ENCODE results near the gene MEX3A. TPM values are rescaled to one million over a fixed set of nuclear protein-coding genes. Genes with fewer than 3 reads are reported as not detected.
"Not testable (repeated sequence)": the region's sequence is repeated elsewhere in the genome, so short reads cannot be mapped to it uniquely, and the experiment has no call there.

MEX3A gene
- total RNA-seq, 5 donors from 2014 or later (not counting 1 experiment from before 2014, with no cell fraction given) = 0.03 to 0.58 (median 0.20) TPM

DNA sequence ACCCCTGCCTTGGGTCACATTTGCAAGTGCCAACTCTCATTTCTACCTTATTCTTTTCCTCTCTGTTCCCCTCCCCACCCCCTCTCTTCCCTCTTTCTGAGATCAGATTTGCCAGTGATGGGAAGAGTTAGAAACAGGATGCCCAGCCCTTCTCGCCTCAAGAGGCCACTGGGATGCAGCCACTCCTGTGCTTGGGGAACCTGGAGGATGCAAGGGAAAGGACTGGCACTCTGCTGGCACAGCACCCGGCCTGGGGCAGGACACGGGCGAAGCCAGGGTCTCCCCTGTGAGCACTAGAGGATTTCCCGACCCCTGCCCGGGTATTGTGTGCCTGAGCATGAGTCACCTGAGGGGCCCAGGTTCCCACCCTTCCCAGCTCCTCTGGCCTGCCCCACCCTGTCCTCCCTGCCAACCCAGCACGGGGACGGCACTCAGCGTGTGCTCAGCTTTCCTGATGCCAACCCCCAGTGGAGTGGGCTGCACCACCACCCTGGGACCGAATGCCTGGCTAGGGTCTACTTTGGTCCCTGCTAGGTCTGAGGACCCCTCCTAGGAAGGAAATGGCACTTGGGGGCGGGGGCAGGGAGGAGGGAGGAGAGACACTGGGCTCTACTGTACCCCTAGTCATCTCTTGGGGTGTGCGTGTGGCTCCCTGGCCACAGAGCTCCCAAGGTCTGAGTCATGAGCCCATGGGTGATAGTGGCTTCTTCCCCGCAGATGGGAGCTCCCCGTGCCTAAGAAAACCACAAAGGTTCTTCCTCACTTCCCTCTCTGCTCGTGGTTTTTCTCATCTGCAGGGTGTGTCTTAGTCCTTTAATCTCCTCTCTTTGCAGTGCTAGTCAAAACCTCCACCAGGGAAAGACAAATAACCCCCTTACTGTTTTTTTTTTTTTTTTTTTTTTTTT, 44.6 kb upstream of the MEX3A start:
- Histone ChIP-seq H3K4me3 (ENCODE audit: control insufficient read depth in 1 of 2, extremely low read depth in 1 of 2, low read length in 1 of 2) (peak overlapping the region in 1 of 2 donors; percentile 0), H3K27ac (ENCODE audit: low read length) (peak overlapping the region; percentile 71), H3K27me3 (replicated peaks in 1 of 2; ENCODE audit: control insufficient read depth in 2 of 2, extremely low read depth in 1 of 2, insufficient read depth in 2 of 2, low read length in 1 of 2) (peaks cover 0 to 12% of the 10 kb centered on the region in 2 experiments), H3K36me3 (ENCODE audit: control insufficient read depth in 2 of 2, extremely low read depth in 1 of 2, insufficient read depth in 1 of 2, low read length in 1 of 2) (no peaks in the 10 kb centered on the region), H3K9me3 (no peaks in the 10 kb centered on the region), H3K4me1 (ENCODE audit: control insufficient read depth in 1 of 2, extremely low read depth in 1 of 2, insufficient read depth in 2 of 2, low read length in 2 of 2) (peaks cover 23 to 80% of the 10 kb centered on the region in 2 experiments)
- Mint-ChIP-seq H3K36me3 (peaks cover 9% of the 10 kb centered on the region), H3K4me1 (peaks cover 78 to 80% (median 80%) of the 10 kb centered on the region in 3 donors), H3K9me3 (no peaks in the 10 kb centered on the region), H3K27ac (peak overlapping the region; percentile 71 to 87), H3K4me3 (peak overlapping the region; percentile 1 to 73 (median 53)), H3K27me3 (peaks cover 0 to 4% of the 10 kb centered on the region in 2 donors)
- ChIA-PET POLR2A (interaction anchor here (0.6 to 4.4 kb wide), 8 partner anchors 9 to 233 kb away, joined by 3 to 18 read pairs (median 5); no protein-coding TSS in a partner anchor), CTCF (interaction anchor here (0.6 to 9.9 kb wide), 11 partner anchors 12 to 188 kb away, joined by 3 to 115 read pairs (median 8); partner anchors contain the start of gene LMNA (in 2 of the 2))
- ATAC-seq (replicated peaks in 1 of 4) (peak; percentile 72 to 84 (median 80)), DNase-seq (peak; percentile 41 to 91 (median 67))
- WGBS (ENCODE audit: insufficient coverage) = 35% methylated on average over 9 of the region's 15 CpGs

DNA sequence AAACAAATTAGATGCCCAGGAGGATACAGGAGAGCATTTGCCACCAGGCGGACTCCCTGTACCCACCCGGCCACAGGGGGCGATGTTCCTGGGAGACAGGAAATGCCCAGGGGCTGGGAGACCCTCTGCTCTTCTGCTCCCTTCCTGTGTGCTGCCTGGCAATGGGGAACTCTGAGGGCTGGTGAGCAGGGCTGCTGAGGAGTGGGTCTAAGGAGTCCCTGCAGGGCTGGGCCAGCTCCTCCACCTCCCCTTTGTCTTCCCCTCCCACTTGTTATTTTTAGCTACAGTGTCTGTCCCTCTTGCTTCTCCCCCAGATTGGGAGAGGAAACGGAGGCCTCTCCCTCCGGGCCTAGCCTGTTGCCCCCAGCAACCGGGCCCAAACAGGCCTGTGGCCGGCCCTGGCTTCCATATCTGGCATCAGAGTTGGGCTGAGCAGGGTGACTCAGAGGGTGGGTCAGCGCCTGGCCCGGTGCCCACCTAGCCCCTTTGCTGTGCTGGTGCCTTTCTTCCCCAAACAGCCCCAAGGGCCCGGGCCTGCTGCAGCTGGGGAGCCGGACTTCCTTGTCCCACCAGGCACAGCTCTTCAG, 43.9 kb upstream of the MEX3A start:
- CTCF ChIA-PET = interaction anchor here (0.6 to 9.9 kb wide), 3 partner anchors 20 to 187 kb away, joined by 3 to 115 read pairs (median 14); no protein-coding TSS in a partner anchor
- 14% methylated on average over 8 of the region's 11 CpGs for WGBS (ENCODE audit: insufficient coverage)
- Mint-ChIP-seq H3K27ac (peak overlapping the region; percentile 71 to 87), H3K27me3 (peaks cover 0 to 4% of the 10 kb centered on the region in 2 donors), H3K36me3 (peaks cover 6% of the 10 kb centered on the region), H3K9me3 (no peaks in the 10 kb centered on the region), H3K4me1 (peaks cover 78 to 82% (median 80%) of the 10 kb centered on the region in 3 donors), H3K4me3 (peak overlapping the region in 2 of 3 donors; percentile 45 to 73)
- POLR2A ChIA-PET = interaction anchor here (0.7 to 4.4 kb wide), 6 partner anchors 9 to 30 kb away, joined by 3 to 18 read pairs (median 5); no protein-coding TSS in a partner anchor
- Histone ChIP-seq H3K36me3 (ENCODE audit: control insufficient read depth in 2 of 2, extremely low read depth in 1 of 2, insufficient read depth in 1 of 2, low read length in 1 of 2) (no peaks in the 10 kb centered on the region), H3K27ac (ENCODE audit: low read length) (peak overlapping the region; percentile 71), H3K27me3 (replicated peaks in 1 of 2; ENCODE audit: control insufficient read depth in 2 of 2, extremely low read depth in 1 of 2, insufficient read depth in 2 of 2, low read length in 1 of 2) (peaks cover 0 to 12% of the 10 kb centered on the region in 2 experiments), H3K9me3 (no peaks in the 10 kb centered on the region), H3K4me3 (ENCODE audit: control insufficient read depth in 1 of 2, extremely low read depth in 1 of 2, low read length in 1 of 2) (no peak overlapping the region), H3K4me1 (ENCODE audit: control insufficient read depth in 1 of 2, extremely low read depth in 1 of 2, insufficient read depth in 2 of 2, low read length in 2 of 2) (peaks cover 23 to 80% of the 10 kb centered on the region in 2 experiments)
- DNase-seq (peak in 27 of 35 experiments; percentile 32 to 78 (median 48)), ATAC-seq (replicated peaks in 1 of 4) (peak in 3 of 4 experiments; percentile 3 to 14 (median 5))

DNA sequence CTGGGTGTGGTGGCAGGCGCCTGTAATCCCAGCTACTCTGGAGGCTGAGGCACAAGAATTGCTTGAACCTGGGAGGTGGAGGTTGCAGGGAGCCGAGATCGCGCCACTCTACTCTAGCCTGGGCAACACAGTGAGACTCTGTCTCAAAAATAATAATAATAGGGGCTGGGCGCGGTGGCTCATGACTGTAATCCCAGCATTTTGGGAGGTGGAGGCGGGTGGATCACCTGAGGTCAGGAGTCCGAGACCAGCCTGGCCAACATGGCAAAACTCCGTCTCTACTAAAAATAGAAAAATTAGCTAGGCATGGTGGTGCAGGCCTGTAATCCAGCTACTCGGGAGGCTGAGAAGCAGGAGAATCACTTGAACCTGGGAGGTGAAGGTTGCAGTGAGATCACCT, 43.3 kb upstream of the MEX3A start:
- H3K9me3 Mint-ChIP-seq; H3K4me3 ChIP-seq (ENCODE audit: control insufficient read depth in 1 of 2, extremely low read depth in 1 of 2, low read length in 1 of 2); DNase-seq; H3K9me3 ChIP-seq; H3K36me3 Mint-ChIP-seq; H3K27me3 Mint-ChIP-seq; ATAC-seq (replicated peaks in 1 of 4); H3K36me3 ChIP-seq (ENCODE audit: control insufficient read depth in 2 of 2, extremely low read depth in 1 of 2, insufficient read depth in 1 of 2, low read length in 1 of 2): not testable (repeated sequence)
- CTCF ChIA-PET = interaction anchor here in 1 of 2 donors (2.8 kb wide), 1 partner anchor 19 kb away, joined by 14 read pairs; no protein-coding TSS in a partner anchor
- POLR2A ChIA-PET = interaction anchor here in 1 of 2 donors (0.6 to 4.4 kb wide), 4 partner anchors 8 to 29 kb away, joined by 3 to 18 read pairs (median 4); no protein-coding TSS in a partner anchor
- H3K4me3 Mint-ChIP-seq = peak overlapping the region in 1 of 3 donors; percentile 50
- Histone ChIP-seq H3K27ac (ENCODE audit: low read length) (peak overlapping the region; percentile 71), H3K27me3 (replicated peaks in 1 of 2; ENCODE audit: control insufficient read depth in 2 of 2, extremely low read depth in 1 of 2, insufficient read depth in 2 of 2, low read length in 1 of 2) (peaks cover 0 to 11% of the 10 kb centered on the region in 2 experiments), H3K4me1 (ENCODE audit: control insufficient read depth in 1 of 2, extremely low read depth in 1 of 2, insufficient read depth in 2 of 2, low read length in 2 of 2) (peaks cover 23 to 78% of the 10 kb centered on the region in 2 experiments)
- peak overlapping the region; percentile 88 to 90 for H3K27ac Mint-ChIP-seq
- WGBS (ENCODE audit: insufficient coverage) = 100% methylated on average over 1 of the region's 10 CpGs
- peaks cover 78 to 84% (median 81%) of the 10 kb centered on the region in 3 donors for H3K4me1 Mint-ChIP-seq

DNA sequence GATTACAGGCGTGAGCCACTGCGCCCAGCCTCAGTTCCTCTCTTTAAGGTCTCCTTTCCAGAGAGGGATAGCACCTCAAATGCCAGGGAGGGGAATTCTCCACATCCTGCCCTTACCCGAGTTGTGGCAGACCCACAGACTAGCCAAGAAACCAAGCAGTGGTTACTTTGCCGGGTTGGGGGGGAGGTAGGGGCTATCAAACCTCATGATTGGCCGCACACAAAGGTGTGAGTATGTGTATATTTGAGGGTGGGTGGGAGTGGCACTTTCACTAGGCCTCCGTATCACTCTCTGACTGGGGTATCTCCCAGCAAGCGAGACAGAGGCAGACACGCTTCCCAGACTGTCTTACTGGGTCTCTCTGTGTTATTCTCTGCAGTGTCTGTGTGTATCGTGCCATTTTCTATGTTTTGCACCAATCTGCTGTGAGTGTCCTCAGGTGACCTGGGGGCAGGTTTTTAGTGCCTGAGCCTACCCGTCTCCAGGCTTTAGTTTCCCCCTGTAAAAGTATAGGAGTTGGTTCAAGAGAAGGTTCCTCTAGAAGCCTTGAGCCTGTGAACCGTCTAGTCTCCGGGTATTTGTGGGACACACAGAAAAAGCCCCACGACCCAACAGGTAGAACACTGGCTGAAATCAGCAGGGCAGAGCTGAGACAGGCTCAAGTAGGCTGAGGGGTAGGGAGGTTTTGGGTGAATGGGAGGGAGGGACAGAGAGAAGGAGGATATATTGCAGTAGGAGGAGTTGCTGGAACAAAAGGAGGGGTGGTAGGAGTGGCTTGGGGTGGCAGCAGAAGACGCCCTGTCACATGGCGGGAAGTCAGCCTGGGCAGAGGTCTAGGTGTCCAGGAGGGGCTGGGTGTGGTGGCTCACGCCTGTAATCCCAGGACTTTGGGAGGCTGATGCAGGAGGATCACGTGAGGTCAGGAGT, 42.6 kb upstream of the MEX3A start:
- Histone ChIP-seq H3K9me3 (no peaks in the 10 kb centered on the region), H3K27ac (ENCODE audit: low read length) (peak overlapping the region; percentile 68), H3K4me3 (ENCODE audit: control insufficient read depth in 1 of 2, extremely low read depth in 1 of 2, low read length in 1 of 2) (no peak overlapping the region), H3K27me3 (replicated peaks in 1 of 2; ENCODE audit: control insufficient read depth in 2 of 2, extremely low read depth in 1 of 2, insufficient read depth in 2 of 2, low read length in 1 of 2) (peaks cover 0 to 4% of the 10 kb centered on the region in 2 experiments), H3K4me1 (ENCODE audit: control insufficient read depth in 1 of 2, extremely low read depth in 1 of 2, insufficient read depth in 2 of 2, low read length in 2 of 2) (peaks cover 23 to 78% of the 10 kb centered on the region in 2 experiments), H3K36me3 (ENCODE audit: control insufficient read depth in 2 of 2, extremely low read depth in 1 of 2, insufficient read depth in 1 of 2, low read length in 1 of 2) (no peaks in the 10 kb centered on the region)
- CTCF ChIA-PET = no interaction called here
- Mint-ChIP-seq H3K4me1 (peaks cover 71 to 85% (median 80%) of the 10 kb centered on the region in 3 donors), H3K27me3 (peaks cover 0 to 4% of the 10 kb centered on the region in 2 donors), H3K9me3 (no peaks in the 10 kb centered on the region), H3K4me3 (peak overlapping the region in 2 of 3 donors; percentile 41 to 50), H3K36me3 (peaks cover 6% of the 10 kb centered on the region), H3K27ac (peak overlapping the region; percentile 88 to 90)
- POLR2A ChIA-PET = interaction anchor here in 1 of 2 donors (0.6 to 1.1 kb wide), 3 partner anchors 8 to 18 kb away, joined by 3 to 5 read pairs (median 3); no protein-coding TSS in a partner anchor
- DNase-seq (peak in 20 of 35 experiments; percentile 24 to 75 (median 41)), ATAC-seq (replicated peaks in 1 of 4) (peak; percentile 12 to 49 (median 22))
- 80% methylated on average over 5 of the region's 17 CpGs for WGBS (ENCODE audit: insufficient coverage)

DNA sequence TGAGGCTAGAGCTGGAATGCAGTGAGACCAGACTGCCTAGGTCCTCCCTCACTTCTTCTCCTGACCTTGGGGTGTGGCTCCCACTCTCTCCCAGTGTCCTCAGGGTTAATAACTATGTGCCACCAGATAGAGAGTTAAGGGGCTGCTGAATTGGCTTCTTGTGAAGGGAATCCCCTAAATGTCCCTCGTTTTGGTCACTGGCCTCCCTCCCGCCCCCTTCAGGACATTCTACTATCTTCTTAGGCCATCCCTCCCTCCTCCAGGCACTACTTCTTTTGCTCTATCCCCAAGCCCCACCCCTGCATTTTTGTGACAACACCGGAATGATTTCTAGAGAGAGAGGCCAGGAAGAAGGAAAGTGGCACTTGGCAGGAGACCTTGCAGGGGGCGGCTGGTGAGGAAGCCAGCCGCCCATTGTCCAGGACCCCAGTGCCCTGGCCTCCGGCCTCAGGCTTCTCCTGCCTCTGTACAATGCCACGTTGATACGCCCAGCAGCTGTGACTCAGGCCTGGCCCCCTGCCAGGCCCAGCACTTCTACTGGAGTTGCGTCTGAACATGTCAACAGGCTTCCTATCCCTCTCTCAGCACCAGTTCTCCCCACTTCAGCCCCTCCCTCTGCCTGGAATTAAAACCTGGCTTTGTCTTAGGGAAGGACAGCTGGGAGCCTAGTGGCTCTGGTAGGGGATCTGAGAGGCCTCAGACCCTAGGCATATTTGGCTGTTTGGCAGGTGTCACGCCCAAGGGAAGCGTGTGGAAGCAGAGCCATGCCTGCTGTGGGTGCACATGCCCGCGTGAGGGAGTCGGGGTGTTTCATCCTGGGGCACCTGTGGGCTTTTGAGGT, 41.3 kb upstream of the MEX3A start:
- H3K9me3 ChIP-seq = no peaks in the 10 kb centered on the region
- POLR2A ChIA-PET = interaction anchor here (0.5 to 1.1 kb wide), 3 partner anchors 9 to 21 kb away, joined by 3 read pairs; partner anchors contain the start of gene LMNA (in 1 of the 2)
- Mint-ChIP-seq H3K36me3 (peaks cover 8% of the 10 kb centered on the region), H3K27ac (peak overlapping the region; percentile 87 to 90), H3K27me3 (peaks cover 0 to 4% of the 10 kb centered on the region in 2 donors), H3K4me1 (peaks cover 59 to 80% (median 71%) of the 10 kb centered on the region in 3 donors), H3K9me3 (no peaks in the 10 kb centered on the region), H3K4me3 (peak overlapping the region in 2 of 3 donors; percentile 45 to 50)
- peak in 29 of 35 experiments; percentile 26 to 78 (median 54) for DNase-seq
- peaks cover 22 to 72% of the 10 kb centered on the region in 2 experiments for H3K4me1 ChIP-seq (ENCODE audit: control insufficient read depth in 1 of 2, extremely low read depth in 1 of 2, insufficient read depth in 2 of 2, low read length in 2 of 2)
- 40% methylated on average over 7 of the region's 14 CpGs for WGBS (ENCODE audit: insufficient coverage)
- H3K27ac ChIP-seq (ENCODE audit: low read length) = peak overlapping the region; percentile 52
- peaks cover under 1 to 4% of the 10 kb centered on the region in 2 experiments for H3K27me3 ChIP-seq (replicated peaks in 1 of 2; ENCODE audit: control insufficient read depth in 2 of 2, extremely low read depth in 1 of 2, insufficient read depth in 2 of 2, low read length in 1 of 2)
- peak; percentile 20 to 50 (median 42) for ATAC-seq (replicated peaks in 1 of 4)
- CTCF ChIA-PET = interaction anchor here in 1 of 2 donors (1.1 to 2.0 kb wide), 2 partner anchors 24 to 27 kb away, joined by 4 to 6 read pairs; no protein-coding TSS in a partner anchor
- H3K36me3 ChIP-seq (ENCODE audit: control insufficient read depth in 2 of 2, extremely low read depth in 1 of 2, insufficient read depth in 1 of 2, low read length in 1 of 2) = no peaks in the 10 kb centered on the region
- H3K4me3 ChIP-seq (ENCODE audit: control insufficient read depth in 1 of 2, extremely low read depth in 1 of 2, low read length in 1 of 2) = peak overlapping the region in 1 of 2 donors; percentile 1

Data from T-cell (primary cell).